Liver (tissue), 9 donors: Measurements from ENCODE around the gene SVEP1. TPM values are rescaled to one million over a fixed set of nuclear protein-coding genes. Genes with fewer than 3 reads are reported as not detected.

Experiments
- DNase-seq: peaks from one replicate; pipeline ENCODE4 v3.0.0-alpha.2; 2017; ENCODE audit warnings: low spot score
- H3K27ac ChIP-seq, 2 donors: one replicate each; pipeline ENCODE4 v1.7.0; 2013; ENCODE audit warnings: inconsistent platforms in 2 of 2, low read length in 2 of 2, control low read depth in 1 of 2, low read depth in 1 of 2, mild to moderate bottlenecking in 1 of 2
- H3K27me3 ChIP-seq, 4 donors: one replicate each; pipeline versions ENCODE4 v1.6.1 to v1.7.0; 2013; ENCODE audit warnings: low read length in 3 of 4, inconsistent platforms in 1 of 4, mild to moderate bottlenecking in 1 of 4, moderate library complexity in 1 of 4; ENCODE audit not compliant: control insufficient read depth in 4 of 4, insufficient read depth in 4 of 4
- H3K36me3 ChIP-seq, 4 donors: one replicate each; pipeline versions ENCODE4 v1.6.1 to v1.7.0; 2013; ENCODE audit warnings: low read length in 3 of 4, mild to moderate bottlenecking in 3 of 4, low read depth in 1 of 4, moderate library complexity in 1 of 4; ENCODE audit not compliant: control insufficient read depth in 4 of 4, insufficient read depth in 3 of 4
- H3K4me1 ChIP-seq, 4 donors: one replicate each; pipeline versions ENCODE4 v1.6.1 to v1.7.0; 2013; ENCODE audit warnings: low read length in 3 of 4, mild to moderate bottlenecking in 3 of 4, moderate library complexity in 1 of 4; ENCODE audit not compliant: control insufficient read depth in 4 of 4, insufficient read depth in 4 of 4
- H3K4me3 ChIP-seq, 3 donors: one replicate each; pipeline versions ENCODE4 v1.6.1 to v1.7.0; 2013; ENCODE audit warnings: low read length in 3 of 3, control low read depth in 1 of 3, low read depth in 1 of 3, mild to moderate bottlenecking in 1 of 3
- H3K9ac ChIP-seq, 2 donors: one replicate each; pipeline ENCODE4 v1.7.0; 2013; ENCODE audit warnings: low read length in 2 of 2, mild to moderate bottlenecking in 2 of 2, moderate library complexity in 2 of 2, control low read depth in 1 of 2, low read depth in 1 of 2
- H3K9me3 ChIP-seq, 4 donors: one replicate each; pipeline versions ENCODE4 v1.6.1 to v1.7.0; 2013; ENCODE audit warnings: low read length in 3 of 4; ENCODE audit not compliant: control insufficient read depth in 4 of 4
- CTCF ChIP-seq: fragments of 150-350 bp; IDR thresholded peaks from 2 replicates; pipeline ENCODE4 v1.5.1; 2017; ENCODE audit warnings: improper control_type of control experiment, low read depth, low read length; ENCODE audit not compliant: missing input control
- FOXA1 ChIP-seq: IDR thresholded peaks from 2 replicates; pipeline ENCODE4 v1.6.1; 2016; ENCODE audit warnings: antibody characterized with exemption
- FOXA2 ChIP-seq: IDR thresholded peaks from 2 replicates; pipeline ENCODE4 v1.6.1; 2016; ENCODE audit warnings: antibody characterized with exemption
- HNF4A ChIP-seq, 2 donors: conservative IDR thresholded peaks; 2 replicates each; pipeline ENCODE4 v1.6.1; 2016; ENCODE audit warnings: antibody characterized with exemption in 2 of 2, mild to moderate bottlenecking in 2 of 2
- HNF4G ChIP-seq: IDR thresholded peaks from 2 replicates; pipeline ENCODE4 v1.6.1; 2016; ENCODE audit warnings: antibody characterized with exemption
- JUND ChIP-seq, 2 donors: IDR thresholded peaks; 2 replicates each; pipeline ENCODE4 v1.6.1; 2016; ENCODE audit warnings: antibody characterized with exemption in 2 of 2
- MAX ChIP-seq: IDR thresholded peaks from 2 replicates; pipeline ENCODE4 v1.6.1; 2016; ENCODE audit warnings: antibody characterized with exemption
- NR2F2 ChIP-seq: IDR thresholded peaks from 2 replicates; pipeline ENCODE4 v1.6.1; 2016; ENCODE audit warnings: antibody characterized with exemption
- REST ChIP-seq: IDR thresholded peaks from 2 replicates; pipeline ENCODE4 v1.6.1; 2016; ENCODE audit warnings: antibody characterized with exemption, mild to moderate bottlenecking
- SP1 ChIP-seq: IDR thresholded peaks from 2 replicates; pipeline ENCODE4 v1.6.1; 2018; ENCODE audit warnings: antibody characterized with exemption, mild to moderate bottlenecking
- ZBTB33 ChIP-seq: IDR thresholded peaks from 2 replicates; pipeline ENCODE4 v1.6.1; 2016; ENCODE audit warnings: antibody characterized with exemption
- WGBS: extraction: QIAGEN DNeasy Blood & Tissue Kit; methylation state at CpG from one replicate; pipeline ENCODE4 v1.1.7; 2013; 5-methylcytosine and 5-hydroxymethylcytosine counted together
- polyA plus RNA-seq, 2 donors: library from polyadenylated mRNA; stranded (reverse) in 1 of 2; unstranded in 1 of 2; fragments of 200-250 nt in 1 of 2; fragments of >200 nt in 1 of 2; fragmentation: Nextera tagmentation in 1 of 2; extraction: Ambion mirVana in 1 of 2; gene quantifications; one replicate each; pipeline versions ENCODE4 v1.2.1 to v1.2.3, GENCODE V29; 2013 to 2015
- total RNA-seq, 2 donors: library from RNA; depleted of rRNA; stranded (reverse); fragments of >200 nt; gene quantifications; one replicate each; pipeline ENCODE4 v1.2.3, GENCODE V29; 2014
- donor health status: healthy.
- donor health status: healthy.
- donor health status: healthy.
- donor health status: healthy.
- donor health status: healthy.

SVEP1 gene
- total and polyA plus RNA-seq, 4 donors, result 0.58 to 7.5 (median 1.8) TPM

- Histone ChIP-seq H3K27ac (no peak overlapping the region), H3K9me3 (no peaks in the 10 kb centered on the region), H3K9ac (no peak overlapping the region), H3K4me1 (no peaks in the 10 kb centered on the region), H3K4me3 (no peak overlapping the region), H3K27me3 (no peaks in the 10 kb centered on the region), H3K36me3 (no peaks in the 10 kb centered on the region)
- TF ChIP-seq SP1, result no peak
- no peak for TF ChIP-seq MAX
- TF ChIP-seq HNF4A (conservative IDR thresholded peaks at IDR 0.05), result no peak
- TF ChIP-seq FOXA2, result no peak
- no peak for TF ChIP-seq HNF4G
- no peak for TF ChIP-seq CTCF
- no peak for DNase-seq
- 73% methylated on average over 2 of the region's 2 CpGs for WGBS
Measured at GRCh38 chr9:110451726-110452125, 127.8 kb downstream of the SVEP1 start.

GRCh38 chr9:110447476-110447875 lies 132.1 kb downstream of the SVEP1 start:
- H3K9me3 ChIP-seq, result no peaks in the 10 kb centered on the region
- H3K9ac ChIP-seq, result no peak overlapping the region
- no peaks in the 10 kb centered on the region for H3K36me3 ChIP-seq
- no peak for TF ChIP-seq REST
- TF ChIP-seq JUND (IDR thresholded peaks at IDR 0.05), result no peak
- TF ChIP-seq HNF4G, result no peak
- no peak for TF ChIP-seq CTCF
- no peak for TF ChIP-seq FOXA1
- no peak for TF ChIP-seq NR2F2
- TF ChIP-seq ZBTB33, result no peak
- no peaks in the 10 kb centered on the region for H3K27me3 ChIP-seq
- no peaks in the 10 kb centered on the region for H3K4me1 ChIP-seq
- no peak overlapping the region for H3K27ac ChIP-seq
- no peak overlapping the region for H3K4me3 ChIP-seq
- DNase-seq, result no peak
